HCT116 (cell line): ENCODE results near the gene PLEKHM1. TPM values are rescaled to one million over a fixed set of nuclear protein-coding genes. Genes with fewer than 3 reads are reported as not detected.

Source experiments
- ATAC-seq: fragments of 200-7000 bp; cut with Tn5 transposase; 2 replicates; pipeline ENCODE4 v1.9.1; 2020; ENCODE audit warnings: mild to moderate bottlenecking, moderate library complexity
- BruUV-seq: library from RNA; stranded (reverse); fragments of 400-500 nt; replicated peaks from 2 replicates; lab custom pipeline; 2021; lab: Mats Ljungman, UMichigan
- CTCF ChIA-PET: fragments of 300-600 bp; sonication (Branson Sonifier 250); formaldehyde crosslinking; loops from one replicate; lab custom pipeline; 2021; ENCODE audit warnings: antibody characterized with exemption; lab: Charles Lee
- POLR2A ChIA-PET: fragments of 300-600, 350-600 bp; sonication (Branson Sonifier 250); formaldehyde crosslinking; loops from one replicate; lab custom pipeline; 2021; ENCODE audit warnings: antibody characterized with exemption; lab: Charles Lee
- RAD21 ChIA-PET, 2 experiments: fragments of 300-600 bp; sonication (Branson Sonifier 250); formaldehyde crosslinking; loops; one replicate each; lab custom pipeline; 2023; ENCODE audit warnings: low total read pairs in 2 of 2; ENCODE audit not compliant: uncharacterized antibody in 2 of 2, unreplicated experiment in 2 of 2, low non-redundant PET in 1 of 2; lab: Charles Lee
- DNase-seq: peaks from one replicate; pipeline ENCODE4 v3.0.0-alpha.2; 2010; ENCODE audit warnings: low read depth, low spot score
- H2AFZ ChIP-seq: fragments of 200-600 bp; shearing (Covaris generic), sonication (generic); 2 replicates; pipeline ENCODE4 v1.6.1; 2017; ENCODE audit warnings: low read depth, mixed run types, mixed read lengths, antibody characterized with exemption, low read length; ENCODE audit not compliant: poor library complexity, severe bottlenecking
- H3K27ac ChIP-seq: 2 replicates; pipeline ENCODE4 v1.5.1; 2012; ENCODE audit warnings: low read depth, low read length
- H3K27me3 ChIP-seq: fragments of 200-600 bp; sonication (generic); 2 replicates; pipeline ENCODE4 v1.6.1; 2016; ENCODE audit warnings: mixed run types, low read length, mixed read lengths; ENCODE audit not compliant: insufficient read depth
- H3K36me3 ChIP-seq, 2 experiments: fragments of 200-500 bp in 1 of 2; fragments of 200-600 bp in 1 of 2; sonication (Bioruptor generic) in 1 of 2; sonication (generic) in 1 of 2; 2 replicates each; pipeline versions ENCODE4 v1.5.1 to v1.6.1; 2014 to 2016; ENCODE audit warnings: low read length in 2 of 2, inconsistent platforms in 1 of 2, mixed read lengths in 1 of 2, mixed run types in 1 of 2; ENCODE audit not compliant: insufficient read depth in 2 of 2, control insufficient read depth in 1 of 2
- H3K4me1 ChIP-seq, 2 experiments: fragments of 200-600 bp in 1 of 2; sonication (generic) in 1 of 2; 2 replicates each; pipeline versions ENCODE4 v1.5.1 to v1.6.1; 2012 to 2017; ENCODE audit warnings: low read length in 2 of 2, inconsistent platforms in 1 of 2, mild to moderate bottlenecking in 1 of 2, mixed read lengths in 1 of 2, mixed run types in 1 of 2, moderate library complexity in 1 of 2; ENCODE audit not compliant: insufficient read depth in 2 of 2, control insufficient read depth in 1 of 2
- H3K4me2 ChIP-seq: fragments of 200-600 bp; sonication (generic); 2 replicates; pipeline ENCODE4 v1.6.1; 2017; ENCODE audit warnings: mixed run types, low read length, mixed read lengths
- H3K4me3 ChIP-seq, 2 experiments: fragments of 200-600 bp in 1 of 2; sonication (generic) in 1 of 2; replicated peaks in 1 of 2; 2 replicates each; pipeline ENCODE4 v1.5.1; 2011 to 2016; ENCODE audit warnings: low read length in 2 of 2, control low read depth in 1 of 2, low read depth in 1 of 2, mild to moderate bottlenecking in 1 of 2, mixed read lengths in 1 of 2, mixed run types in 1 of 2
- H3K79me2 ChIP-seq: fragments of 200-600 bp; sonication (generic); 2 replicates; pipeline ENCODE4 v1.6.1; 2017; ENCODE audit warnings: mild to moderate bottlenecking, mixed run types, low read length, moderate library complexity, mixed read lengths; ENCODE audit not compliant: insufficient read depth
- H3K9ac ChIP-seq: fragments of 200-600 bp; sonication (generic); 2 replicates; pipeline ENCODE4 v1.6.1; 2016; ENCODE audit warnings: low read length, mixed read lengths
- H3K9me2 ChIP-seq: fragments of 200-600 bp; sonication (generic), shearing (Covaris generic); 2 replicates; pipeline ENCODE4 v1.6.1; 2017; ENCODE audit warnings: mixed run types, mild to moderate bottlenecking, moderate library complexity; ENCODE audit not compliant: insufficient read depth
- H3K9me3 ChIP-seq, 2 experiments: fragments of 200-500 bp in 1 of 2; fragments of 200-600 bp in 1 of 2; sonication (Bioruptor generic) in 1 of 2; sonication (generic) in 1 of 2; 2 replicates each; pipeline ENCODE4 v1.6.1; 2014 to 2017; ENCODE audit warnings: low read length in 2 of 2, mixed read lengths in 2 of 2, inconsistent platforms in 1 of 2, low read depth in 1 of 2, mild to moderate bottlenecking in 1 of 2, mixed run types in 1 of 2, moderate library complexity in 1 of 2; ENCODE audit not compliant: control insufficient read depth in 1 of 2, insufficient read depth in 1 of 2
- H4K20me1 ChIP-seq: fragments of 200-600 bp; sonication (generic), shearing (Covaris generic); 2 replicates; pipeline ENCODE4 v1.6.1; 2017; ENCODE audit warnings: mixed run types, mild to moderate bottlenecking, moderate library complexity; ENCODE audit not compliant: insufficient read depth
- CBX3 ChIP-seq: IDR thresholded peaks from 2 replicates; pipeline ENCODE4 v1.6.1; 2012; ENCODE audit warnings: low read depth
- EGR1 ChIP-seq: IDR thresholded peaks from 2 replicates; pipeline ENCODE4 v1.6.1; 2012; ENCODE audit warnings: low read depth
- ELF1 ChIP-seq: IDR thresholded peaks from 2 replicates; pipeline ENCODE4 v1.6.1; 2012; ENCODE audit warnings: low read depth, borderline replicate concordance
- EZH2 ChIP-seq: fragments of 200-600 bp; sonication (generic); IDR thresholded peaks from 2 replicates; pipeline ENCODE4 v1.6.1; 2017; ENCODE audit warnings: antibody characterized with exemption, mixed run types
- EZH2phosphoT487 ChIP-seq: fragments of 200-600 bp; IDR thresholded peaks from 2 replicates; pipeline ENCODE4 v1.6.1; 2018; ENCODE audit warnings: antibody characterized with exemption, borderline replicate concordance
- FOSL1 ChIP-seq: IDR thresholded peaks from 2 replicates; pipeline ENCODE4 v1.6.1; 2012; ENCODE audit warnings: low read depth
- JUND ChIP-seq: IDR thresholded peaks from 2 replicates; pipeline ENCODE4 v1.6.1; 2012
- POLR2AphosphoS5 ChIP-seq: IDR thresholded peaks from 2 replicates; pipeline ENCODE4 v1.6.1; 2011; ENCODE audit warnings: mild to moderate bottlenecking, low read depth, low read length, moderate library complexity
- RAD21 ChIP-seq: IDR thresholded peaks from 2 replicates; pipeline ENCODE4 v1.6.1; 2012; ENCODE audit warnings: low read depth, mild to moderate bottlenecking
- SIN3A ChIP-seq: IDR thresholded peaks from 2 replicates; pipeline ENCODE4 v1.6.1; 2012; ENCODE audit warnings: low read depth
- YY1 ChIP-seq: IDR thresholded peaks from 2 replicates; pipeline ENCODE4 v1.6.1; 2011; ENCODE audit warnings: low read length, low read depth, moderate library complexity, mild to moderate bottlenecking; ENCODE audit not compliant: insufficient replicate concordance; ENCODE audit errors: extremely low read depth
- ZFX ChIP-seq: fragments of 450-650 bp; IDR thresholded peaks from 2 replicates; pipeline ENCODE4 v1.6.1; 2017
- intact Hi-C: fragments of 100-400 bp; cut with micrococcal nuclease; formaldehyde crosslinking; loops from 2 replicates; pipeline ENCODE4 v1.10.0; 2022
- total RNA-seq: library from RNA; stranded (reverse); gene quantifications from one replicate; pipeline ENCODE4 v1.2.1, GENCODE V29; 2021; ENCODE audit not compliant: unreplicated experiment
- TF ChIP-seq, protein P1 (sequence below): IDR thresholded peaks from 2 replicates; pipeline ENCODE4 v1.6.1; 2012
- TF ChIP-seq, protein P2 (sequence below), 3 experiments: fragments of 200-600 bp in 1 of 3; sonication (generic) in 1 of 3; IDR thresholded peaks in 2 of 3; conservative IDR thresholded peaks in 1 of 3; 2 replicates each; pipeline ENCODE4 v1.5.1; 2012 to 2017; ENCODE audit warnings: low read depth in 2 of 3, low read length in 2 of 3, antibody characterized with exemption in 1 of 3, borderline replicate concordance in 1 of 3, control low read depth in 1 of 3, mild to moderate bottlenecking in 1 of 3, mixed read lengths in 1 of 3, mixed run types in 1 of 3, moderate library complexity in 1 of 3; ENCODE audit not compliant: insufficient read depth in 1 of 3
- TF ChIP-seq, protein P3 (sequence below): IDR thresholded peaks from 2 replicates; pipeline ENCODE4 v1.6.1; 2012; ENCODE audit warnings: low read depth

PLEKHM1 gene
- total RNA-seq, 1 experiment from 2014 or later: 32.8 TPM

DNA sequence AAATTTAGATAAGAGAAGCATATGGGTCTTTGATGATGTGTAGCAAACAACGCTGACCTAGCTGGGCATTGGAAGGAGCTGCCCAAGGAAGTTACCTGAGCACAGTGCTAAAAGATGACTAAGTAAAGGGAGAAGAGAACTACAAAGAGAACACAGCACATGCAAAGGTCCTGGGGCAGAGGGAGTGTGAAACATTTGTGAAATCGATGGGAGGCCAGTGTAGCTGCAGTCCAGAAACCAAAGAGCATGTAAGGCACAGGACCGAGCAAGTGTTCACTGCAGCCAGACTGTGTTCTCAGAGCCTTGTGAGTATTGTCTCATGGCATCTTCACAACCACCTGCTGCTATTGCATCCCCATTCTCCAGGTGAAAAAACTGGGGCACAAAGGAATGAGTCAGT, 102.8 kb downstream of the PLEKHM1 start:
- Histone ChIP-seq H3K4me1 (peaks cover 0 to 33% of the 10 kb centered on the region in 2 experiments; a peak in 2 of 4 replicates), H4K20me1 (no peaks in the 10 kb centered on the region)
- TF ChIP-seq RAD21 (no peak), FOSL1 (no peak), POLR2AphosphoS5 (no peak), ZFX (no peak)
- TF ChIP-seq, protein P1, sequence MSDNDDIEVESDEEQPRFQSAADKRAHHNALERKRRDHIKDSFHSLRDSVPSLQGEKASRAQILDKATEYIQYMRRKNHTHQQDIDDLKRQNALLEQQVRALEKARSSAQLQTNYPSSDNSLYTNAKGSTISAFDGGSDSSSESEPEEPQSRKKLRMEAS: no peak
- TF ChIP-seq, protein P2, sequence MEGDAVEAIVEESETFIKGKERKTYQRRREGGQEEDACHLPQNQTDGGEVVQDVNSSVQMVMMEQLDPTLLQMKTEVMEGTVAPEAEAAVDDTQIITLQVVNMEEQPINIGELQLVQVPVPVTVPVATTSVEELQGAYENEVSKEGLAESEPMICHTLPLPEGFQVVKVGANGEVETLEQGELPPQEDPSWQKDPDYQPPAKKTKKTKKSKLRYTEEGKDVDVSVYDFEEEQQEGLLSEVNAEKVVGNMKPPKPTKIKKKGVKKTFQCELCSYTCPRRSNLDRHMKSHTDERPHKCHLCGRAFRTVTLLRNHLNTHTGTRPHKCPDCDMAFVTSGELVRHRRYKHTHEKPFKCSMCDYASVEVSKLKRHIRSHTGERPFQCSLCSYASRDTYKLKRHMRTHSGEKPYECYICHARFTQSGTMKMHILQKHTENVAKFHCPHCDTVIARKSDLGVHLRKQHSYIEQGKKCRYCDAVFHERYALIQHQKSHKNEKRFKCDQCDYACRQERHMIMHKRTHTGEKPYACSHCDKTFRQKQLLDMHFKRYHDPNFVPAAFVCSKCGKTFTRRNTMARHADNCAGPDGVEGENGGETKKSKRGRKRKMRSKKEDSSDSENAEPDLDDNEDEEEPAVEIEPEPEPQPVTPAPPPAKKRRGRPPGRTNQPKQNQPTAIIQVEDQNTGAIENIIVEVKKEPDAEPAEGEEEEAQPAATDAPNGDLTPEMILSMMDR (IDR thresholded peaks at IDR 0.05 in 2 of 3, conservative IDR thresholded peaks at IDR 0.05 in 1 of 3; ENCODE audit: borderline replicate concordance in 1 of 3, insufficient read depth in 1 of 3, low read depth in 2 of 3, low read length in 2 of 3): no peak
- TF ChIP-seq, all 23 proteins: peak for 0
- Histone ChIP-seq H3K27ac (no peak overlapping the region), H3K79me2 (no peaks in the 10 kb centered on the region), H3K27me3 (no peaks in the 10 kb centered on the region), H3K9ac (no peak overlapping the region), H2AFZ (no peak overlapping the region), H3K9me3 (no peaks in the 10 kb centered on the region), H3K4me3 (no peak overlapping the region), H3K4me2 (no peak overlapping the region), H3K36me3 (no peaks in the 10 kb centered on the region), H3K9me2 (no peaks in the 10 kb centered on the region)
- intact Hi-C loops: loop anchor here (5.0 to 10.0 kb wide), 2 partner anchors 253 to 445 kb away; partner anchors contain the start of genes ACBD4 and PLCD3
- RAD21 ChIA-PET: no interaction called here
- POLR2A ChIA-PET: no interaction called here
- DNase-seq (no peak), ATAC-seq (no peak)
- BruUV-seq: no TSS peak
- CTCF ChIA-PET: interaction anchor here (0.6 to 10.5 kb wide), 6 partner anchors 9 to 154 kb away, joined by 4 to 115 read pairs (median 5); no protein-coding TSS in a partner anchor

DNA sequence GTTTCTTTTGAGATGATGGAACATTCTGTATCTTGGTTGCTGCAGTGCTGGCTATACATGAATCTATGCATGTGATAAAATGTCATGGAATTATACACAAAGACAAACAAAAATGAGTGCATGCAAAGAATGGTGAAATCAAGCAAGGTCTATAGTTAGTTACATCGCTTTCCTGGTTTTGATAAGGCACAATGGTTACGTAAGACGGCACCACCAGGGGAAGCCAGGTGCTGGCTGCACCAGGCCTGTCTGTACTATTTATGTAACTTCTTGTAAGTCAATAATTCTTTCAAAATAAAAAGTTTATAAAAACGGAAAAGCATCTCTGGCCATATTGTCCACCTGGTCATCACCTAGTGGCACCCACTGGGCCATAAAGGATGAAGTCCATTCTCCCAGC, 104.3 kb downstream of the PLEKHM1 start:
- H2AFZ ChIP-seq: no peak overlapping the region
- RAD21 ChIA-PET: interaction anchor here (1.5 to 2.8 kb wide), 3 partner anchors 93 to 109 kb away, joined by 4 to 17 read pairs (median 16); no protein-coding TSS in a partner anchor
- CTCF ChIA-PET: interaction anchor here (1.1 to 10.5 kb wide), 9 partner anchors 8 to 167 kb away, joined by 3 to 115 read pairs (median 10); no protein-coding TSS in a partner anchor
- H3K36me3 ChIP-seq: no peaks in the 10 kb centered on the region
- no peaks in the 10 kb centered on the region for H3K79me2 ChIP-seq
- BruUV-seq: no TSS peak
- no peak for DNase-seq
- no peaks in the 10 kb centered on the region for H4K20me1 ChIP-seq
- H3K4me2 ChIP-seq: no peak overlapping the region
- no peak overlapping the region for H3K4me3 ChIP-seq
- intact Hi-C loops: loop anchor here (5.0 to 10.0 kb wide), 2 partner anchors 251 to 446 kb away; partner anchors contain the start of genes ACBD4 and PLCD3
- no peaks in the 10 kb centered on the region for H3K9me3 ChIP-seq
- no peak overlapping the region for H3K9ac ChIP-seq
- no peak for ATAC-seq
- no peak overlapping the region for H3K27ac ChIP-seq
- POLR2A ChIA-PET: no interaction called here
- peaks cover 0 to 36% of the 10 kb centered on the region in 2 experiments; a peak in 2 of 4 replicates for H3K4me1 ChIP-seq
- H3K27me3 ChIP-seq: no peaks in the 10 kb centered on the region
- H3K9me2 ChIP-seq: no peaks in the 10 kb centered on the region
- TF ChIP-seq EZH2phosphoT487: no peak
- TF ChIP-seq JUND: no peak
- TF ChIP-seq ELF1: no peak
- TF ChIP-seq POLR2AphosphoS5: no peak
- TF ChIP-seq CBX3: no peak
- TF ChIP-seq YY1: no peak
- TF ChIP-seq EGR1: no peak
- TF ChIP-seq, protein P3, sequence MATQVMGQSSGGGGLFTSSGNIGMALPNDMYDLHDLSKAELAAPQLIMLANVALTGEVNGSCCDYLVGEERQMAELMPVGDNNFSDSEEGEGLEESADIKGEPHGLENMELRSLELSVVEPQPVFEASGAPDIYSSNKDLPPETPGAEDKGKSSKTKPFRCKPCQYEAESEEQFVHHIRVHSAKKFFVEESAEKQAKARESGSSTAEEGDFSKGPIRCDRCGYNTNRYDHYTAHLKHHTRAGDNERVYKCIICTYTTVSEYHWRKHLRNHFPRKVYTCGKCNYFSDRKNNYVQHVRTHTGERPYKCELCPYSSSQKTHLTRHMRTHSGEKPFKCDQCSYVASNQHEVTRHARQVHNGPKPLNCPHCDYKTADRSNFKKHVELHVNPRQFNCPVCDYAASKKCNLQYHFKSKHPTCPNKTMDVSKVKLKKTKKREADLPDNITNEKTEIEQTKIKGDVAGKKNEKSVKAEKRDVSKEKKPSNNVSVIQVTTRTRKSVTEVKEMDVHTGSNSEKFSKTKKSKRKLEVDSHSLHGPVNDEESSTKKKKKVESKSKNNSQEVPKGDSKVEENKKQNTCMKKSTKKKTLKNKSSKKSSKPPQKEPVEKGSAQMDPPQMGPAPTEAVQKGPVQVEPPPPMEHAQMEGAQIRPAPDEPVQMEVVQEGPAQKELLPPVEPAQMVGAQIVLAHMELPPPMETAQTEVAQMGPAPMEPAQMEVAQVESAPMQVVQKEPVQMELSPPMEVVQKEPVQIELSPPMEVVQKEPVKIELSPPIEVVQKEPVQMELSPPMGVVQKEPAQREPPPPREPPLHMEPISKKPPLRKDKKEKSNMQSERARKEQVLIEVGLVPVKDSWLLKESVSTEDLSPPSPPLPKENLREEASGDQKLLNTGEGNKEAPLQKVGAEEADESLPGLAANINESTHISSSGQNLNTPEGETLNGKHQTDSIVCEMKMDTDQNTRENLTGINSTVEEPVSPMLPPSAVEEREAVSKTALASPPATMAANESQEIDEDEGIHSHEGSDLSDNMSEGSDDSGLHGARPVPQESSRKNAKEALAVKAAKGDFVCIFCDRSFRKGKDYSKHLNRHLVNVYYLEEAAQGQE: no peak
- no peak for TF ChIP-seq SIN3A
- TF ChIP-seq EZH2: no peak
- TF ChIP-seq, protein P1: no peak
